H9 (cell line): ENCODE measurements around the gene PHF20. TPM values are rescaled to one million over a fixed set of nuclear protein-coding genes. Genes with fewer than 3 reads are reported as not detected.
"Not testable (repeated sequence)": the region's sequence is repeated elsewhere in the genome, so short reads cannot be mapped to it uniquely, and the experiment has no call there.

Experiments used
- DNase-seq: peaks from one replicate; pipeline ENCODE4 v3.0.0-alpha.2; 2017
- H2AFZ ChIP-seq: one replicate; pipeline ENCODE4 v1.6.1; 2013; ENCODE audit warnings: mild to moderate bottlenecking, low read length, control low read depth, moderate library complexity
- H2AK5ac ChIP-seq: 2 replicates; pipeline ENCODE4 v1.6.1; 2013; ENCODE audit warnings: low read length, control low read depth, mixed read lengths; ENCODE audit not compliant: insufficient read length
- H2BK120ac ChIP-seq: one replicate; pipeline ENCODE4 v1.6.1; 2013; ENCODE audit warnings: low read depth, mild to moderate bottlenecking, low read length, control low read depth, inconsistent platforms; ENCODE audit not compliant: poor library complexity, severe bottlenecking
- H2BK12ac ChIP-seq: 2 replicates; pipeline ENCODE4 v1.6.1; 2013; ENCODE audit warnings: low read length, control low read depth, mixed read lengths, low read depth; ENCODE audit not compliant: insufficient read length
- H2BK15ac ChIP-seq: 2 replicates; pipeline ENCODE4 v1.6.1; 2013; ENCODE audit warnings: low read depth, low read length, control low read depth
- H2BK20ac ChIP-seq: one replicate; pipeline ENCODE4 v1.6.1; 2013; ENCODE audit warnings: low read depth, mild to moderate bottlenecking, low read length, control low read depth, inconsistent platforms; ENCODE audit not compliant: poor library complexity, severe bottlenecking
- H2BK5ac ChIP-seq: 2 replicates; pipeline ENCODE4 v1.6.1; 2013; ENCODE audit warnings: low read length, control low read depth, mixed read lengths; ENCODE audit not compliant: insufficient read length
- H3K14ac ChIP-seq: 2 replicates; pipeline ENCODE4 v1.6.1; 2013; ENCODE audit warnings: low read length, control low read depth; ENCODE audit not compliant: insufficient read depth
- H3K18ac ChIP-seq: 2 replicates; pipeline ENCODE4 v1.6.1; 2013; ENCODE audit warnings: low read depth, mild to moderate bottlenecking, mixed read lengths, low read length, control low read depth; ENCODE audit not compliant: insufficient read length
- H3K23ac ChIP-seq: 2 replicates; pipeline ENCODE4 v1.6.1; 2013; ENCODE audit warnings: low read length, control low read depth, mixed read lengths, low read depth; ENCODE audit not compliant: insufficient read length
- H3K23me2 ChIP-seq: 2 replicates; pipeline ENCODE4 v1.6.1; 2013; ENCODE audit warnings: low read depth, mild to moderate bottlenecking, mixed read lengths, low read length, control low read depth; ENCODE audit not compliant: insufficient read length, poor library complexity, severe bottlenecking
- H3K27ac ChIP-seq: 2 replicates; pipeline ENCODE4 v1.5.1; 2013; ENCODE audit warnings: low read length, control low read depth, mixed read lengths, low read depth; ENCODE audit not compliant: insufficient read length
- H3K27me3 ChIP-seq: 2 replicates; pipeline ENCODE4 v1.6.1; 2013; ENCODE audit warnings: low read length, control low read depth, inconsistent platforms; ENCODE audit not compliant: insufficient read depth
- H3K4ac ChIP-seq: 2 replicates; pipeline ENCODE4 v1.6.1; 2013; ENCODE audit warnings: low read depth, mild to moderate bottlenecking, control low read depth, inconsistent platforms, low read length, moderate library complexity
- H3K4me1 ChIP-seq: 2 replicates; pipeline ENCODE4 v1.6.1; 2013; ENCODE audit warnings: low read length, control low read depth, inconsistent platforms; ENCODE audit not compliant: insufficient read depth
- H3K4me2 ChIP-seq: 2 replicates; pipeline ENCODE4 v1.6.1; 2013; ENCODE audit warnings: low read length, control low read depth, mixed read lengths; ENCODE audit not compliant: insufficient read length, insufficient read depth
- H3K56ac ChIP-seq: 2 replicates; pipeline ENCODE4 v1.6.1; 2013; ENCODE audit warnings: low read depth, mild to moderate bottlenecking, mixed read lengths, low read length, control low read depth; ENCODE audit not compliant: insufficient read length
- H3K79me1 ChIP-seq: 2 replicates; pipeline ENCODE4 v1.6.1; 2013; ENCODE audit warnings: low read depth, mild to moderate bottlenecking, moderate library complexity, low read length, control low read depth, inconsistent platforms; ENCODE audit not compliant: insufficient read depth, poor library complexity, severe bottlenecking
- H3K79me2 ChIP-seq: 2 replicates; pipeline ENCODE4 v1.6.1; 2013; ENCODE audit warnings: low read length, control low read depth, inconsistent platforms; ENCODE audit not compliant: insufficient read depth
- H3K9ac ChIP-seq: 2 replicates; pipeline ENCODE4 v1.6.1; 2013; ENCODE audit warnings: low read length, control low read depth, mixed read lengths; ENCODE audit not compliant: insufficient read length; ENCODE audit errors: extremely low read depth
- H3K9me3 ChIP-seq: one replicate; pipeline ENCODE4 v1.6.1; 2013; ENCODE audit warnings: low read depth, low read length, inconsistent platforms; ENCODE audit not compliant: control insufficient read depth
- H3T11ph ChIP-seq: one replicate; pipeline ENCODE4 v1.6.1; 2013; ENCODE audit warnings: mild to moderate bottlenecking, low read length, control low read depth, inconsistent platforms
- H4K20me1 ChIP-seq: one replicate; pipeline ENCODE4 v1.6.1; 2013; ENCODE audit not compliant: control insufficient read depth, insufficient read length, insufficient read depth
- H4K5ac ChIP-seq: 2 replicates; pipeline ENCODE4 v1.6.1; 2013; ENCODE audit warnings: low read depth, mild to moderate bottlenecking, mixed read lengths, low read length, control low read depth; ENCODE audit not compliant: insufficient read length
- H4K8ac ChIP-seq: replicated peaks from 2 replicates; pipeline ENCODE4 v1.6.1; 2013; ENCODE audit warnings: low read length, control low read depth, mixed read lengths, low read depth; ENCODE audit not compliant: insufficient read length
- H4K91ac ChIP-seq: 2 replicates; pipeline ENCODE4 v1.6.1; 2013; ENCODE audit warnings: low read depth, mild to moderate bottlenecking, moderate library complexity, mixed read lengths, low read length, control low read depth; ENCODE audit not compliant: insufficient read length
- H3K27ac Mint-ChIP-seq, 3 experiments: 2 replicates in 2 of 3; 3 replicates in 1 of 3; pipeline ENCODE4 v1.8.0; 2020 to 2021; ENCODE audit warnings: mixed read lengths in 3 of 3, mild to moderate bottlenecking in 1 of 3, moderate library complexity in 1 of 3
- H3K27me3 Mint-ChIP-seq: 2 replicates; pipeline ENCODE4 v1.8.0; 2021; ENCODE audit warnings: low read depth, mild to moderate bottlenecking, moderate library complexity, mixed read lengths
- H3K36me3 Mint-ChIP-seq, 3 experiments: 2 replicates in 2 of 3; 3 replicates in 1 of 3; pipeline ENCODE4 v1.8.0; 2020 to 2021; ENCODE audit warnings: low read depth in 3 of 3, mixed read lengths in 3 of 3; ENCODE audit not compliant: insufficient read depth in 1 of 3
- H3K4me1 Mint-ChIP-seq, 2 experiments: 2 replicates each; pipeline ENCODE4 v1.8.0; 2020; ENCODE audit warnings: mixed read lengths in 2 of 2
- H3K4me3 Mint-ChIP-seq, 2 experiments: 2 replicates in 1 of 2; 3 replicates in 1 of 2; pipeline ENCODE4 v1.8.0; 2020 to 2021; ENCODE audit warnings: mild to moderate bottlenecking in 2 of 2, mixed read lengths in 2 of 2, moderate library complexity in 1 of 2
- H3K9me3 Mint-ChIP-seq, 2 experiments: 2 replicates in 1 of 2; 3 replicates in 1 of 2; pipeline ENCODE4 v1.8.0; 2020; ENCODE audit warnings: mild to moderate bottlenecking in 2 of 2, mixed read lengths in 2 of 2, moderate library complexity in 1 of 2
- WGBS: extraction: QIAGEN DNeasy Blood & Tissue Kit; methylation state at CpG from one replicate; pipeline ENCODE4 v1.1.7; 2013; ENCODE audit warnings: missing lambda C conversion rate, low lambda C conversion rate, mixed read lengths; ENCODE audit not compliant: insufficient read length; ENCODE audit errors: extremely low coverage; 5-methylcytosine and 5-hydroxymethylcytosine counted together
- long read RNA-seq: library from polyadenylated mRNA; unstranded; transcript quantifications from one replicate; pipeline ENCODE4 v2.0.0, GENCODE V29; 2020
- total RNA-seq: library from RNA; stranded (reverse); gene quantifications from 2 replicates; pipeline ENCODE4 v1.2.1, GENCODE V29; 2021
- TF ChIP-seq, protein P1 (sequence below): fragments of 200-600 bp; sonication (generic); conservative IDR thresholded peaks from 3 replicates; pipeline ENCODE4 v1.8.0; 2021; ENCODE audit warnings: antibody characterized with exemption, mild to moderate bottlenecking

Gene PHF20
- 50.3 and 55.3 TPM in 2 replicates for total RNA-seq
- long read RNA-seq, full-length matches to known transcripts = 7 of 226 reads
- long read RNA-seq, partial matches to known transcripts = 170 of 226 reads
- long read RNA-seq, other reads (novel, unspliced or antisense) = 49 of 226 reads

DNA sequence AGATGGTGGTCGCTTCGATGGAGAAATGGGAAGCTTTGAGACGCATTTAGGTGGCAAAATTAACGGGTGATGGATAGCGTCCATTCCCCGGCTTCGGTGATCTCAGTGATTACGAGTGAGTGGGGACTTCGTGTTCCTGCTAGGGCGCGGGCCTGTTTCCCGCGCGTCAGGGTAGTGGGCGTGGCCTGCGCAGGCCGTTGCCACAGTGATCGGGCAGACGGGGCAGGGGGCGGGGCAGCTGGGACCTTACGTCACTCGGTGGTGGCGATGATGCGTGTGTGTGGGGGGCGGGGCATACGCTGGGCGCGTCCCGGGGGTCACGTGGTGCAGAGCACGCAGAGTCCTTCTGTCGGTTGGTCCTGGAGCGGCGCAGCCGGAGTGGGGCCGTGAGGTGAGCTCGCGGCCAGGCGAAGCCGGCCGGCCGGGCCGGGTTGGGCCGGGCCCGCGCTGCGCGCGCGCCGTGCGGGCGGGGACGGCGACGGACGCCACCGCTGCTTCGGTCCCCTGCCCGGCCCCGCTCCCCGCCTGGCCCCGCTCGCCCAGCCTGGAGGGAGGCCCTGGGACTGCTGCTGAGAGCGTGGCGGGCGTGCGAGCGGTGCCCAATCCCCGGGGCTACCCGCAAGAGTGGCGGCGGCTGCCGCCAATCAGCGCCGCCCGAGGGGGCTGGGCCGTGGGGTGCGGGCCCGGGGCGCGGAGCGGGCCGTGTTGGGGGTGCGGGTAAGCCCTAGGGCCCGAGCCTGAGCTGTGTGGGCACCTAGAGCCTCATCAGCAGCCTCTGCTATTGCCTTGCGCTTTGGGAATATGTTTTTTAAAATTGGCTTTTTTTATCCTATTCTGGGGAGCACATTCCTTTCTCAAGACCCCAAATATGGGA, at the start of gene PHF20:
Gene PHF20, plus strand, starts transcription at position 327 of the 874 bp plus-strand sequence. CDS start 29,508 bp downstream, outside the sequence.
- H3K27ac Mint-ChIP-seq = peak within 1 kb of the TSS; percentile 83 to 91 (median 90)
- H3K36me3 Mint-ChIP-seq = peaks cover 3 to 22% (median 11%) of the 10 kb centered on the region in 3 experiments
- peak within 1 kb of the TSS; percentile 45 for H3K4me2 ChIP-seq

DNA sequence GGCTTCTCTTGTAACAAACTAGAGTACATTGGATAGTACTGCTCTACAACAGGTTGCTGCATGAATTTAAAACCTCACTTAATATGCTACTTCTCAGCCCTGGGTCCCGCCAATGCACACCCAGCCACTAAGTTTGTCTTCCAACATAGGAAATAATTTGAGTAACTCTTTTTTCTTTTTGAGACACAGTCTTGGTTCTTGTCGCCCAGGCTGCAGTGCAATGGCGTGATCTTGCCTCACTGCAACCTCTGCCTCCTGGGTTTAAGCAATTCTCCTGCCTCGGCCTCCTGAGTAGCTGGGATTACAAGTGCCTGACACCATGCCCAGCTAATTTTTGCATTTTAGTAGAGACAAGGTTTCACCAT, 48.6 kb upstream of the PHF20 start:
- H4K5ac ChIP-seq, H2AFZ ChIP-seq, H3K23me2 ChIP-seq, H3K27me3 ChIP-seq, H3K18ac ChIP-seq, H3K4me1 Mint-ChIP-seq, H3K9me3 ChIP-seq, H3K27ac Mint-ChIP-seq, H3K4me1 ChIP-seq, H4K8ac ChIP-seq, H3K4ac ChIP-seq, H3K27ac ChIP-seq, H3K4me2 ChIP-seq, H3K79me1 ChIP-seq, H2BK120ac ChIP-seq, H4K20me1 ChIP-seq, H3K79me2 ChIP-seq, H3K27me3 Mint-ChIP-seq, DNase-seq, H2BK5ac ChIP-seq, H2BK12ac ChIP-seq, H2AK5ac ChIP-seq, H3K9ac ChIP-seq, H3T11ph ChIP-seq, H3K14ac ChIP-seq, H3K9me3 Mint-ChIP-seq, H3K56ac ChIP-seq, H3K23ac ChIP-seq, H4K91ac ChIP-seq, H2BK20ac ChIP-seq, H2BK15ac ChIP-seq: not testable (repeated sequence)
- Mint-ChIP-seq H3K4me3 (peak overlapping the region in 1 of 2 experiments; percentile 23; a peak in 1 of 5 replicates), H3K36me3 (peaks cover 55 to 97% (median 95%) of the 10 kb centered on the region in 3 experiments)
- WGBS = no CpG with 5 or more reads among the region's 4 CpGs

More for the DNA sequence above, at the start of gene PHF20:
- H2BK15ac ChIP-seq = no peak within 1 kb of the TSS
- no peak within 1 kb of the TSS for H2BK120ac ChIP-seq
- H3K14ac ChIP-seq = peak within 1 kb of the TSS; percentile 78; the same call in 1 of the 2 replicates
- peaks cover 7 to 9% of the 10 kb centered on the region in 2 experiments; a peak in 1 of 5 replicates for H3K9me3 Mint-ChIP-seq
- H3K4me1 ChIP-seq = peaks cover 13% of the 10 kb centered on the region; the same call in 1 of the 2 replicates
- TF ChIP-seq, protein P1, sequence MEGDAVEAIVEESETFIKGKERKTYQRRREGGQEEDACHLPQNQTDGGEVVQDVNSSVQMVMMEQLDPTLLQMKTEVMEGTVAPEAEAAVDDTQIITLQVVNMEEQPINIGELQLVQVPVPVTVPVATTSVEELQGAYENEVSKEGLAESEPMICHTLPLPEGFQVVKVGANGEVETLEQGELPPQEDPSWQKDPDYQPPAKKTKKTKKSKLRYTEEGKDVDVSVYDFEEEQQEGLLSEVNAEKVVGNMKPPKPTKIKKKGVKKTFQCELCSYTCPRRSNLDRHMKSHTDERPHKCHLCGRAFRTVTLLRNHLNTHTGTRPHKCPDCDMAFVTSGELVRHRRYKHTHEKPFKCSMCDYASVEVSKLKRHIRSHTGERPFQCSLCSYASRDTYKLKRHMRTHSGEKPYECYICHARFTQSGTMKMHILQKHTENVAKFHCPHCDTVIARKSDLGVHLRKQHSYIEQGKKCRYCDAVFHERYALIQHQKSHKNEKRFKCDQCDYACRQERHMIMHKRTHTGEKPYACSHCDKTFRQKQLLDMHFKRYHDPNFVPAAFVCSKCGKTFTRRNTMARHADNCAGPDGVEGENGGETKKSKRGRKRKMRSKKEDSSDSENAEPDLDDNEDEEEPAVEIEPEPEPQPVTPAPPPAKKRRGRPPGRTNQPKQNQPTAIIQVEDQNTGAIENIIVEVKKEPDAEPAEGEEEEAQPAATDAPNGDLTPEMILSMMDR = no peak
- no peak within 1 kb of the TSS for H4K8ac ChIP-seq
- H2BK5ac ChIP-seq = no peak within 1 kb of the TSS
- H3K23me2 ChIP-seq = peaks cover 6% of the 10 kb centered on the region
- no peak within 1 kb of the TSS; the same call in 1 of the 2 replicates for H3K4ac ChIP-seq
- WGBS = no CpG with 5 or more reads among the region's 87 CpGs
- H3K23ac ChIP-seq = no peak within 1 kb of the TSS
- H3K9ac ChIP-seq = peak within 1 kb of the TSS; percentile 70
- H3K4me3 Mint-ChIP-seq = peak within 1 kb of the TSS; percentile 85 to 94
- peaks cover 44 to 47% of the 10 kb centered on the region in 2 experiments for H3K4me1 Mint-ChIP-seq
- H3K9me3 ChIP-seq = no peaks in the 10 kb centered on the region
- H3K79me1 ChIP-seq = peaks cover 2% of the 10 kb centered on the region
- peaks cover 19% of the 10 kb centered on the region for H3K27me3 Mint-ChIP-seq
- H3K56ac ChIP-seq = no peak within 1 kb of the TSS
- no peaks in the 10 kb centered on the region for H4K20me1 ChIP-seq
- H4K91ac ChIP-seq = no peak within 1 kb of the TSS
- no peak within 1 kb of the TSS for H4K5ac ChIP-seq
- H3T11ph ChIP-seq = no peak within 1 kb of the TSS
- no peak within 1 kb of the TSS for H2AFZ ChIP-seq
- peak; percentile 98 for DNase-seq
- no peak within 1 kb of the TSS for H2AK5ac ChIP-seq
- peak within 1 kb of the TSS; percentile 80 for H3K18ac ChIP-seq
- peaks cover 2% of the 10 kb centered on the region; the same call in 1 of the 2 replicates for H3K27me3 ChIP-seq
- no peak within 1 kb of the TSS for H2BK12ac ChIP-seq
- H2BK20ac ChIP-seq = no peak within 1 kb of the TSS
- no peak within 1 kb of the TSS for H3K27ac ChIP-seq
- H3K79me2 ChIP-seq = peaks cover 22% of the 10 kb centered on the region; the same call in 1 of the 2 replicates
